Measurements from ENCODE around the gene ZNF45. TPM values are rescaled to one million over a fixed set of nuclear protein-coding genes. Genes with fewer than 3 reads are reported as not detected.

ZNF45 gene
- total and polyA plus RNA-seq, 2 of the 4 experiments (the other 2 are of a cell fraction): 7.6 to 18.1 TPM

DNA sequence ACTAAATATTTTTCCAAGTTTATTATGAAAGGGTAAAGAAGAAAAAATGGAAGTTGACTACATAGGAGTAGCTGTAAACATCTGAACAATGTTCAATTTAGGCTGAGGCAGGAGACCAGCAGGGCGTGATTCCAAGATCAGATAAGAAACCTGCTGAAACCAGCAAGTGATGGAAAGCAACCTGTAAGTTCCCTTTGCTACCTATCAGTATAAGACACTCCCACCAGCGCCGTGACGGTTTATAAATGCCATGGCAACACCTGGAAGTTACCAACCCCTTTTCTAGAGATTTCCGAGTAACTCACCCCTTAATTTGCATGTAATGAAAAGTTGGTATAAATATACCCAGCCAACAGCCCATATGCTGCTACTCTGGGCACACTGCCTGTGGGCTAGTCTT is 1.1 kb upstream of the ZNF45 start:
- DNase-seq: no peak
- Histone ChIP-seq H3K4ac (ENCODE audit: low read depth, low read length) (no peak overlapping the region), H2AK9ac (replicated peaks; ENCODE audit: low read depth, low read length, poor library complexity) (no peak overlapping the region), H2BK15ac (ENCODE audit: low read depth, low read length) (no peak overlapping the region), H2BK120ac (ENCODE audit: low read depth, low read length) (no peak overlapping the region), H3K4me2 (ENCODE audit: low read depth, low read length) (no peak overlapping the region), H3K9me3 (ENCODE audit: control insufficient read depth, insufficient read depth, low read length) (no peaks in the 10 kb centered on the region), H3K27ac (ENCODE audit: insufficient read depth, low read length) (no peak overlapping the region), H4K20me1 (ENCODE audit: insufficient read depth, low read length) (no peaks in the 10 kb centered on the region), H2AK5ac (ENCODE audit: low read depth, low read length) (no peak overlapping the region), H3K14ac (replicated peaks; ENCODE audit: low read depth, low read length) (no peak overlapping the region), H4K8ac (ENCODE audit: low read depth in 2 of 2, low read length in 2 of 2) (peak overlapping the region in 1 of 2 experiments; percentile 73; a peak in 2 of 4 replicates), H2AFZ (replicated peaks; ENCODE audit: low read length, poor library complexity) (no peak overlapping the region), H2BK20ac (ENCODE audit: low read depth, low read length) (no peak overlapping the region), H4K91ac (ENCODE audit: insufficient read depth, low read depth, low read length) (no peak overlapping the region), H2BK5ac (ENCODE audit: low read depth, low read length, poor library complexity, severe bottlenecking) (no peak overlapping the region), H3K79me1 (ENCODE audit: low read depth in 1 of 2, low read length in 2 of 2) (peaks cover 10 to 11% of the 10 kb centered on the region in 2 experiments; a peak in 2 of 4 replicates), H3K56ac (ENCODE audit: extremely low read depth, insufficient read depth, low read length) (no peak overlapping the region), H3K18ac (ENCODE audit: low read depth, low read length) (no peak overlapping the region), H3K23ac (ENCODE audit: low read depth, low read length) (no peak overlapping the region), H3K36me3 (ENCODE audit: control insufficient read depth, insufficient read depth, low read length) (peaks cover 2% of the 10 kb centered on the region), H4K5ac (ENCODE audit: low read depth, low read length) (no peak overlapping the region), H3K27me3 (ENCODE audit: control insufficient read depth, insufficient read depth, low read length) (no peaks in the 10 kb centered on the region), H3K4me3 (ENCODE audit: insufficient read depth, low read depth, low read length) (no peak overlapping the region), H3K9ac (ENCODE audit: low read depth, low read length) (no peak overlapping the region), H3K4me1 (ENCODE audit: control insufficient read depth, insufficient read depth, low read length) (no peaks in the 10 kb centered on the region), H3K9me1 (ENCODE audit: insufficient read depth, low read length) (no peaks in the 10 kb centered on the region)
- intact Hi-C loops (cut with micrococcal nuclease): loop anchor here (10.0 kb wide), 1 partner anchor 159 kb away; the partner anchor contains the start of gene ZNF224
- dilution Hi-C loops (cut with HindIII; ENCODE audit: low sequenced_read_pairs, unreplicated experiment): no loop called here
- ATAC-seq (ENCODE audit: low read depth): no peak
- no CpG with 5 or more reads among the region's 5 CpGs for WGBS, 2 experiments (ENCODE audit: extremely low coverage in 2 of 2, insufficient read length in 1 of 2)
- ChIA-PET POLR2A (ENCODE audit: unreplicated experiment) (no interaction called here), CTCF (interaction anchor here (0.6 kb wide), 1 partner anchor 1052 kb away, joined by 4 read pairs; no protein-coding TSS in a partner anchor)
- no TSS peak for BruUV-seq (replicated peaks)
- TF ChIP-seq RAD21 (IDR thresholded peaks at IDR 0.05; ENCODE audit: low read length) (no peak), MXI1 (IDR thresholded peaks at IDR 0.05; ENCODE audit: borderline replicate concordance, low read depth, low read length) (no peak), CHD1 (IDR thresholded peaks at IDR 0.05; ENCODE audit: low read depth, low read length) (no peak), SMC3 (IDR thresholded peaks at IDR 0.05; ENCODE audit: low read depth, low read length) (no peak), FOS (IDR thresholded peaks at IDR 0.05; ENCODE audit: low read depth, low read length) (no peak), BHLHE40 (IDR thresholded peaks at IDR 0.05; ENCODE audit: low read depth, low read length) (no peak), RCOR1 (IDR thresholded peaks at IDR 0.05; ENCODE audit: insufficient replicate concordance, low read length) (no peak), RFX5 (IDR thresholded peaks at IDR 0.05; ENCODE audit: low read depth, low read length) (no peak), NFE2L2 (IDR thresholded peaks at IDR 0.05; ENCODE audit: low read depth, low read length) (no peak), POLR2A (IDR thresholded peaks at IDR 0.05; ENCODE audit: low read depth, low read length) (no peak), MAFK (IDR thresholded peaks at IDR 0.05; ENCODE audit: low read depth, low read length) (no peak), MAZ (IDR thresholded peaks at IDR 0.05; ENCODE audit: borderline replicate concordance, low read depth, low read length) (no peak)
- TF ChIP-seq, protein P1, sequence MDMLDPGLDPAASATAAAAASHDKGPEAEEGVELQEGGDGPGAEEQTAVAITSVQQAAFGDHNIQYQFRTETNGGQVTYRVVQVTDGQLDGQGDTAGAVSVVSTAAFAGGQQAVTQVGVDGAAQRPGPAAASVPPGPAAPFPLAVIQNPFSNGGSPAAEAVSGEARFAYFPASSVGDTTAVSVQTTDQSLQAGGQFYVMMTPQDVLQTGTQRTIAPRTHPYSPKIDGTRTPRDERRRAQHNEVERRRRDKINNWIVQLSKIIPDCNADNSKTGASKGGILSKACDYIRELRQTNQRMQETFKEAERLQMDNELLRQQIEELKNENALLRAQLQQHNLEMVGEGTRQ (IDR thresholded peaks at IDR 0.05; ENCODE audit: low read depth, low read length): no peak
- TF ChIP-seq, protein P2, sequence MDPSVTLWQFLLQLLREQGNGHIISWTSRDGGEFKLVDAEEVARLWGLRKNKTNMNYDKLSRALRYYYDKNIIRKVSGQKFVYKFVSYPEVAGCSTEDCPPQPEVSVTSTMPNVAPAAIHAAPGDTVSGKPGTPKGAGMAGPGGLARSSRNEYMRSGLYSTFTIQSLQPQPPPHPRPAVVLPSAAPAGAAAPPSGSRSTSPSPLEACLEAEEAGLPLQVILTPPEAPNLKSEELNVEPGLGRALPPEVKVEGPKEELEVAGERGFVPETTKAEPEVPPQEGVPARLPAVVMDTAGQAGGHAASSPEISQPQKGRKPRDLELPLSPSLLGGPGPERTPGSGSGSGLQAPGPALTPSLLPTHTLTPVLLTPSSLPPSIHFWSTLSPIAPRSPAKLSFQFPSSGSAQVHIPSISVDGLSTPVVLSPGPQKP (IDR thresholded peaks at IDR 0.05; ENCODE audit: borderline replicate concordance, low read depth, low read length): no peak
- TF ChIP-seq, protein P3, sequence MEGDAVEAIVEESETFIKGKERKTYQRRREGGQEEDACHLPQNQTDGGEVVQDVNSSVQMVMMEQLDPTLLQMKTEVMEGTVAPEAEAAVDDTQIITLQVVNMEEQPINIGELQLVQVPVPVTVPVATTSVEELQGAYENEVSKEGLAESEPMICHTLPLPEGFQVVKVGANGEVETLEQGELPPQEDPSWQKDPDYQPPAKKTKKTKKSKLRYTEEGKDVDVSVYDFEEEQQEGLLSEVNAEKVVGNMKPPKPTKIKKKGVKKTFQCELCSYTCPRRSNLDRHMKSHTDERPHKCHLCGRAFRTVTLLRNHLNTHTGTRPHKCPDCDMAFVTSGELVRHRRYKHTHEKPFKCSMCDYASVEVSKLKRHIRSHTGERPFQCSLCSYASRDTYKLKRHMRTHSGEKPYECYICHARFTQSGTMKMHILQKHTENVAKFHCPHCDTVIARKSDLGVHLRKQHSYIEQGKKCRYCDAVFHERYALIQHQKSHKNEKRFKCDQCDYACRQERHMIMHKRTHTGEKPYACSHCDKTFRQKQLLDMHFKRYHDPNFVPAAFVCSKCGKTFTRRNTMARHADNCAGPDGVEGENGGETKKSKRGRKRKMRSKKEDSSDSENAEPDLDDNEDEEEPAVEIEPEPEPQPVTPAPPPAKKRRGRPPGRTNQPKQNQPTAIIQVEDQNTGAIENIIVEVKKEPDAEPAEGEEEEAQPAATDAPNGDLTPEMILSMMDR (conservative IDR thresholded peaks at IDR 0.05; ENCODE audit: low read depth, low read length): no peak
- in situ Hi-C loops (cut with MboI; ENCODE audit: low sequenced_read_pairs): no loop called here
